Adipocyte (in vitro differentiated cells): ENCODE results near the gene BTN3A1.
"Not testable (repeated sequence)": the region's sequence is repeated elsewhere in the genome, so short reads cannot be mapped to it uniquely, and the experiment has no call there.

Source experiments
- DNase-seq: peaks from one replicate; pipeline ENCODE4 v3.0.0-alpha.2; 2015; ENCODE audit warnings: low read depth
- H3K27me3 ChIP-seq: replicated peaks from 2 replicates; pipeline ENCODE4 v1.7.0; 2013; ENCODE audit warnings: mild to moderate bottlenecking, low read length, moderate library complexity; ENCODE audit not compliant: control insufficient read depth, insufficient read depth
- H3K36me3 ChIP-seq: 2 replicates; pipeline ENCODE4 v1.7.0; 2013; ENCODE audit warnings: low read length, mild to moderate bottlenecking, moderate library complexity; ENCODE audit not compliant: control insufficient read depth, insufficient read depth, severe bottlenecking
- H3K4me1 ChIP-seq: 2 replicates; pipeline ENCODE4 v1.7.0; 2013; ENCODE audit warnings: mild to moderate bottlenecking, low read length, moderate library complexity; ENCODE audit not compliant: control insufficient read depth, insufficient read depth
- H3K4me3 ChIP-seq: 2 replicates; pipeline ENCODE4 v1.7.0; 2013; ENCODE audit warnings: mild to moderate bottlenecking, low read length, moderate library complexity
- H3K9ac ChIP-seq: 2 replicates; pipeline ENCODE4 v1.7.0; 2013; ENCODE audit warnings: mild to moderate bottlenecking, low read length, moderate library complexity
- H3K9me3 ChIP-seq: 2 replicates; pipeline ENCODE4 v1.7.0; 2013; ENCODE audit warnings: mild to moderate bottlenecking, low read length, moderate library complexity; ENCODE audit not compliant: control insufficient read depth

The BTN3A1 gene

DNA sequence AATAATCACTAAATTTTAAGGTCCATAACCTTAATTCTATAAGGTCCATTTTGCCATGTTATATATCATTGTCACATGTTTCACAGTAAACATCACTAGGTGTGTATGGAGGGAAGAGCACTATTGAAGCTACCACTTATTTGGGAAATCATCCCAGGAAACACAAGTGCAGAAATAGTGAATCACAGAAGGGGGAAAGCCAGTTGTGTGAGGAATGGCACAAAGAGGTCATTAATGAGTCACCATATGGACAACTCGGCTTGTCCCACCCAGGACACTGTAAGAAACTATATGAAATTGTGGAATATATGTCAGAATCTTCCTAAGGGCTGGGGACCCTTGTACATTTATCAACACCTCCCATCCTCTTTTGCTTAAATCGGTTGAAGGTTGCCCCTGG lies 13.7 kb downstream of the BTN3A1 start:
- H3K27me3 ChIP-seq, result no peaks in the 10 kb centered on the region
- H3K4me3 ChIP-seq, result no peak overlapping the region
- H3K9me3 ChIP-seq, result no peaks in the 10 kb centered on the region
- no peak for DNase-seq
- no peak overlapping the region for H3K9ac ChIP-seq
- peaks cover 14% of the 10 kb centered on the region for H3K4me1 ChIP-seq
- H3K36me3 ChIP-seq, result no peaks in the 10 kb centered on the region

DNA sequence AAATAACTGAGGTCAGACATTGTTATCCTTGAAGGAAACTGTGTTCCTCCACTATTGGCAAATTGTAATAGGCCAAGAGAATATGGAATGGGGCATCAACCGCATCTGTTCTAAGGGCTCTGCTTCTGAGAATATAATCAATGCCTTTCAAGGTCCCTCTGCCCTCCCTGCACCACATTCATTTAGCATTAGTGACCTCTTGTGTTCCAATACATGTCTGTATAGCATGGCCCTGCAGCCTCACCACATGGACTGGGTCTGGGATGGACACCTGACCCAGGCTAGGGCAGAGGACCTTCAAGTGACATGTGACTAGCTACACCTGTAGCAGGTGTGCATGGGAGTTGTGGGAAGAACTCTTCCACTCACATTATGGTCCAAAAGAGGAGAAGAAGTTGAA lies 14.2 kb downstream of the BTN3A1 start:
- Histone ChIP-seq H3K9me3 (no peaks in the 10 kb centered on the region), H3K9ac (no peak overlapping the region), H3K4me1 (peaks cover 16% of the 10 kb centered on the region), H3K4me3 (no peak overlapping the region), H3K27me3 (no peaks in the 10 kb centered on the region), H3K36me3 (no peaks in the 10 kb centered on the region)
- no peak for DNase-seq

DNA sequence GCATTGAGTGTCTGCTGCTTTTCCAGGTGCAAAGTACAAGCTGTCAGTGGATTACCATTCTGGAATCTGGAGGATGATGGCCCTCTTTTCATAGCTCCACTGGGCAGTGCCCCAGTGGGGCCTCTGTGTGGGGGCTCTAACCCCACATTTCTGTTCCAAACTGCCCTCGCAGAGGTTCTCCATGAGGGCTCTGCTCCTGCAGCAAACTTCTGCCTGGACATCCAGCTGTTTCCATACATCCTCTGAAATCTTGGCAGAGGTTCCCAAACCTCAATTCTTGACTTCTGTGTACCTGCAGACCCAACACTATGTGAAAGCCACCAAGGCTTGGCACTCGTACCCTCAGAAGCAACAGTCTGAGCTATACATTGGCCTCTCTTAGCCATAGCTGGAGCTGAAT lies 16.0 kb downstream of the BTN3A1 start:
- not testable (repeated sequence) for H3K36me3 ChIP-seq, H3K27me3 ChIP-seq, H3K4me3 ChIP-seq, H3K9me3 ChIP-seq, DNase-seq, H3K9ac ChIP-seq
- peaks cover 23% of the 10 kb centered on the region for H3K4me1 ChIP-seq

DNA sequence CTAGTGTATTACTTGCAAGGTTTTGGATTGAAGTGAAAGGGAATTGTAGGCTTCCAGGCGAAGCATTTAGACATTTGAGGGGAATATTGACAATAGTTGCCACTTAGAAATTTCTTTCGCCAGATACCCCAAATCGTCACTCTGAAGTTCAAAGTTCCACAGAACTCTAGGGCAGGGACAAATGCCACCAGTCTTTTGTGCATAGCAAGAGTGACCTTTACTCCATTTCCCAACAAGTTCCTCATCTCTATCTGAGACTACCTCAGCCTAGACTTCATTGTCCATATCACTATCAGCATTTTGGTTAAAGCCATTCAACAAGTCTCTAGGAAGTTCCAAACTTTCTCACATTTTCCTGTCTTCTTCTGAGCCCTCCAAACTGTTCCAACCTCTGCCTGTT lies 16.7 kb downstream of the BTN3A1 start:
- H3K27me3 ChIP-seq, DNase-seq, H3K9ac ChIP-seq, H3K9me3 ChIP-seq, H3K36me3 ChIP-seq, H3K4me3 ChIP-seq: not testable (repeated sequence)
- peaks cover 25% of the 10 kb centered on the region for H3K4me1 ChIP-seq

DNA sequence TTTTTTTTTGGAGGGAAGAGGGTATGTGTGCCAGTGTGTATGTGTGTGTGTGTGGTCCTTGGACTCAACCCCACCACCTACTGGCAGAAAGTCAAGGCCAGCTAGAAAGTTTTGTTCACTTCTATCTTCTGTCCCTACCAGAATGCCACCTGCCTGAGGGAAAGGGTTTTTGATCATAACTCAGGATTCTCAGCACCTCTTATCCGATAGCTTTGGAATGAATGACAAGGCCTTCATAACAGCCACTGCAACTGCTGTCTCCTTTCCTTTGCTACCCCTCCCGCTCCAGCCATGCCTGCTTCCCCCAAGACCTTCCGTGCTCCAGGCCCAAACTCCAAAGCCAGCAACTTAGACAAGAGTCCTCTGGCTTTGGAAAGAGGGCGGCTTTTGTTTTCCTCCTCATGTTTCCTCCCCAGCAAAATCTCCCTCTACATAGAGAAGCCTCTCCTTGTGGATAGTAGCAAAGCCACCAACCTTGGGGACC lies 18.7 kb downstream of the BTN3A1 start:
- Histone ChIP-seq H3K36me3 (no peaks in the 10 kb centered on the region), H3K27me3 (no peaks in the 10 kb centered on the region), H3K4me1 (peaks cover 27% of the 10 kb centered on the region), H3K9ac (peak overlapping the region; percentile 97), H3K4me3 (peak overlapping the region; percentile 98), H3K9me3 (no peaks in the 10 kb centered on the region)
- DNase-seq, result peak; percentile 55

DNA sequence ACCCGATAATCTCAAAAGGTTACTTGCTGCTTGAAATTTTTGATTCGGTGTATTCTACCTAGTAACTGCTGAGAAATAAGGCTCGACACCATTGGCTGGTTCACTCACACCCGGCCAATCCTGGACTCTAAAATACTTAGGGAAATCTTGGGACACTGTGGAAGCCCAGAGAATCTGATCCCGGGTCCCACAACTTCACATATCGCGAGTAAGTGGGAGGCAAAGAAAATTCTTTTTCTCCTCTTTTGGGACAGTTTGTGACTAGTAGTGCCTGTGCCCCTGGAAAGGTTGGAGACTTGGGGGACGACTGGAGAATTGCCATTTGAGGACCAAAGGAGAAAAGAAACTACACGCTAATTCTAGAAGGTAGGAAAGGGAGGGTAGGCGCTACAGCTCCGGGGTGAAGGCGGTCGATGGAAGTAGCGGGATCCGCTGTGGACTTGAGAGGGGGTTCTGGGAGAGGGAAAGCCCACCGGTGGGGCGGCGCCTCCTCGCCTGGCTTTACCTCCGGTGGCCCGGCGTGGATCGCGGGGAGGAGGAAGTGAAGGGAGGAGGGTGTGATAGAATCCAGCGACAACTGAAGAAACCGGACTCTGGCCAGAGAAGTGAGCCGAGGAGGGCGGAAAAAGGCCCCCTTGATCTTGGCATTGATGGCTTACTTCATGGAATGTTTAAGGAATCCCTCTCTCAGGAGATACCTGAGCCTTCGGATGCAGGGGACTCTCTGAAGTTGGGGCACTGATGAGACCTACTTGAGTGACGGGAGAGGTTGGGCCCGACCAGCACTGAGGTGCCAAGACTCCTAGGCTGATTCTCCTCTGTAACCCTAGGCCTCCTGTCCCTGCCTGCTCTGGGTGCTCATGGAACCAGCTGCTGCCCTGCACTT lies 19.4 kb downstream of the BTN3A1 start:
- peaks cover 23% of the 10 kb centered on the region for H3K4me1 ChIP-seq
- peak; percentile 98 for DNase-seq
- H3K9me3 ChIP-seq, result no peaks in the 10 kb centered on the region
- H3K9ac ChIP-seq, result peak overlapping the region; percentile 97
- H3K27me3 ChIP-seq, result no peaks in the 10 kb centered on the region
- peak overlapping the region; percentile 98 for H3K4me3 ChIP-seq
- peaks cover 5% of the 10 kb centered on the region for H3K36me3 ChIP-seq

DNA sequence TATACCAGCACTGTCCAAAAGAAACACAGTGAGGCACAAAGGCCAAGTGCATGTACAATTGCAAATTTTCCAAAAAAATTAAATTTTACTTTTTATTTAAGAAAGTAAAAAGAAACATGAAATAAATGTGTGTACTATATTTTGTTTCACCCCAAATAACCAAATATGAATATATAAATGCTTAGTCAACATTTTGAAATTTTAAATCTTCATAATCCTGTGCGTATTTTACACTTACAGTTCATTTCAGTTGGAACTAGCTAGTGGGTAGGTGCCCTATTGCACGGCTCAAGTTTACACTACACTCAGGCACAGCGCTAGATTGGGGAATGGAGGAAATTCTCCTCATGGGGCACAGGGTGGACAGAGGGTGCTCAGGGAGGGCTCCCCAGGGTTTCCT lies 20.3 kb downstream of the BTN3A1 start:
- Histone ChIP-seq H3K27me3 (no peaks in the 10 kb centered on the region), H3K36me3 (peaks cover 10% of the 10 kb centered on the region), H3K4me1 (peaks cover 23% of the 10 kb centered on the region), H3K9ac (peak overlapping the region; percentile 97), H3K4me3 (peak overlapping the region; percentile 98), H3K9me3 (no peaks in the 10 kb centered on the region)
- no peak for DNase-seq

DNA sequence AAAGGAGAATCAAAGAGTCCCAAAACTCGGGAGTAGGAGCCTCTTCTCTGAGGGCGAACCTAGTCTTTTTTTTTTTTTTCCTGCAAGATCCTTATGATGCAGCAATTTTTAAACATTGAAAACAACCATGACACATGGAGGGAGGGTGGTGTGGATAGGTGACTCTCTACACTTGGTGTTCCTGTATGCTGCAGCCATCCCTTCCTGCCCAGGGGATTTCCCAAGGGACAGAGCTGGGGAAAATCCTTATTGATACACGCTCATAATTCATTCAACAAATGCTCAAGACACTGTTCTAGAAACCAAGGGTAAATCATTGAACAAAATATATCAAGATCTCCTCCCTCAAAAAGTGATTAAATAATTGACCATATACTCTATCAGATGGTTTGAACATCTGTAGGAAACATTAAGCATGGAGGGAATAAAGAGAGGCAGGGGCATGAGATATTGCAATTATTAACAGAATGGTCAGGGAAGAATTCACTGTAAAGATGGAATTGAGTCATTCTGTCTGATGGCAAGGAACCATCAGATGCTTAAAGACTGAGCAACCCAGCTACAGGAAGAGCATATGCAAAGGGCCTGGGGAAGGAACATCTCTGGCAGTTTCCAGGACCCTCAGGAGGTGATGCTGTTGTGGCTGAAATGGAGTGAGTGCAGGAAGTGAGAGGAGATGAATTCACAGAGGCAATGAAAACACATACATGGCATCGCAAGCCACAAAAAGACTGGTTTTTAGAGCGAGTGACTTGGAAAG lies 24.8 kb downstream of the BTN3A1 start:
- no peak for DNase-seq

DNA sequence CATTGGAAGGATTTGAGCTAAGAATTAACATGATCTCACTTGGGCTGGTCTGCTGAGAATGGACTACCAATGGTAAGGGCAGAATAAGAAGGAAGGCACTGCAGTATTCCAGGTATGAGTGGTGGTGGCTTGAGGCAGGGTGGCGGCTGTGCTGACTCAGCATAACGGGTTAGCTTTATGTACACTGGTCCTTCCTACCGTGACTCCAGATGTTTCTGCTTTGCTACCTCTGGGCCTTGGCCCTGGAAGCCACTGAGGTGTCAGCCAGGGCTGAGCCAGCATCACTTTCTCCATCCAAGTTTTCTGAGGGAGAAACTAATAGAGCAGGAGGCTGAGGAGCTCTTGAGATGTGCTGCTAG lies 25.4 kb downstream of the BTN3A1 start:
- Histone ChIP-seq H3K9ac (no peak overlapping the region), H3K36me3 (peaks cover 30% of the 10 kb centered on the region), H3K4me1 (peaks cover 24% of the 10 kb centered on the region), H3K27me3 (no peaks in the 10 kb centered on the region), H3K9me3 (no peaks in the 10 kb centered on the region), H3K4me3 (no peak overlapping the region)
- DNase-seq, result no peak

More for the DNA sequence above, 24.8 kb downstream of the BTN3A1 start:
- peaks cover 30% of the 10 kb centered on the region for H3K36me3 ChIP-seq
- H3K4me3 ChIP-seq, result no peak overlapping the region
- H3K9me3 ChIP-seq, result no peaks in the 10 kb centered on the region
- no peak overlapping the region for H3K9ac ChIP-seq
- peaks cover 24% of the 10 kb centered on the region for H3K4me1 ChIP-seq
- no peaks in the 10 kb centered on the region for H3K27me3 ChIP-seq

DNA sequence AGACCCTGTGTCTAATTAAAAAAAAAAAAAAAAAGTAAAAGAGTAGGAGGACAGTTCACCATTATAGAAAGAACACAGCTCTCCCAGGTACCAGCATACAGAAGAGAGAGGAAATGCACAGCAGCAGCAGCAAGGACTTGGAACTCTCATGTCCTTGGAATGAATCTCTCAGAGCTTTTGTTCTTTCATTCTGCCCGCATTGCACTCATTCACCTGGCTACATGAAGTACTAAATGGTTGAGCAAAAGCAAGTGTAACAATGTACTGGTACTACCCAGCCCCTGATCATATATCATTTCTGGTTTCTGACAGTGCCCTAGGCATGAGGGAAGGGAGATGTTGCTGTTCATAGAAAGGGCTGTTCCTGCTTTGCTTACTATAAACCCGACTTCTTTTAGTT lies 26.1 kb downstream of the BTN3A1 start:
- no peaks in the 10 kb centered on the region for H3K27me3 ChIP-seq
- H3K4me1 ChIP-seq, result peaks cover 30% of the 10 kb centered on the region
- H3K36me3 ChIP-seq, result peaks cover 30% of the 10 kb centered on the region
- no peak overlapping the region for H3K9ac ChIP-seq
- H3K9me3 ChIP-seq, result no peaks in the 10 kb centered on the region
- no peak for DNase-seq
- H3K4me3 ChIP-seq, result no peak overlapping the region

DNA sequence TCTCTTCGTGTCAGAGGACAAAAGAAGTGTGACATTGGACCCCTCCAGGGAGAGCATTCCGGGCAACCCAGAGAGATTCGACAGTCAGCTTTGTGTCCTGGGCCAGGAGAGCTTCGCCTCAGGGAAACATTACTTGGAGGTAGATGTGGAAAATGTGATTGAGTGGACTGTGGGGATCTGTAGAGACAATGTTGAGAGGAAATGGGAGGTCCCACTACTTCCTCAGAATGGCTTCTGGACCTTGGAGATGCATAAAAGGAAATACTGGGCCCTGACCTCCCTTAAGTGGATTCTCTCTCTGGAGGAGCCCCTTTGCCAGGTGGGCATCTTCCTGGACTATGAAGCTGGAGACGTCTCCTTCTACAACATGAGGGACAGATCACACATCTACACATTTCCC lies 28.7 kb downstream of the BTN3A1 start:
- H3K36me3 ChIP-seq, result peaks cover 30% of the 10 kb centered on the region
- H3K4me1 ChIP-seq, result peaks cover 21% of the 10 kb centered on the region
- DNase-seq, result no peak
- no peak overlapping the region for H3K4me3 ChIP-seq
- H3K27me3 ChIP-seq, result no peaks in the 10 kb centered on the region
- H3K9me3 ChIP-seq, result no peaks in the 10 kb centered on the region
- no peak overlapping the region for H3K9ac ChIP-seq
